ENCODE measurements around the gene MCUR1.

MCUR1 gene

GRCh38 chr6:13759025-13759424 is 55.3 kb downstream of the MCUR1 start:
- no peaks in the 10 kb centered on the region for H3K27me3 ChIP-seq (ENCODE audit: control insufficient read depth in 5 of 5, insufficient read depth in 4 of 5, low read length in 5 of 5)
- peaks cover 0 to 3% (median 0%) of the 10 kb centered on the region in 5 donors for H3K9me3 ChIP-seq (ENCODE audit: control insufficient read depth in 5 of 5, low read length in 5 of 5)
- H3K4me1 ChIP-seq (ENCODE audit: control insufficient read depth in 5 of 5, insufficient read depth in 5 of 5, low read length in 5 of 5), result peaks cover 12 to 24% (median 20%) of the 10 kb centered on the region in 5 donors
- no peak overlapping the region for H3K9ac ChIP-seq (ENCODE audit: low read length in 5 of 5)
- no peak overlapping the region for H3K27ac ChIP-seq (ENCODE audit: low read depth, low read length)
- H3K4me3 ChIP-seq (ENCODE audit: low read depth in 1 of 5, low read length in 5 of 5), result no peak overlapping the region
- H3K36me3 ChIP-seq (ENCODE audit: control insufficient read depth in 5 of 5, insufficient read depth in 5 of 5, low read length in 5 of 5), result no peaks in the 10 kb centered on the region

GRCh38 chr6:13754644-13755043 is 59.7 kb downstream of the MCUR1 start:
- H3K27ac ChIP-seq (ENCODE audit: low read depth, low read length), result no peak overlapping the region
- no peaks in the 10 kb centered on the region for H3K36me3 ChIP-seq (ENCODE audit: control insufficient read depth in 5 of 5, insufficient read depth in 5 of 5, low read length in 5 of 5)
- no peaks in the 10 kb centered on the region for H3K9me3 ChIP-seq (ENCODE audit: control insufficient read depth in 5 of 5, low read length in 5 of 5)
- H3K4me3 ChIP-seq (ENCODE audit: low read depth in 1 of 5, low read length in 5 of 5), result no peak overlapping the region
- no peaks in the 10 kb centered on the region for H3K27me3 ChIP-seq (ENCODE audit: control insufficient read depth in 5 of 5, insufficient read depth in 4 of 5, low read length in 5 of 5)
- H3K4me1 ChIP-seq (ENCODE audit: control insufficient read depth in 5 of 5, insufficient read depth in 5 of 5, low read length in 5 of 5), result peaks cover 0 to 1% (median 0%) of the 10 kb centered on the region in 5 donors
- H3K9ac ChIP-seq (ENCODE audit: low read length in 5 of 5), result no peak overlapping the region

GRCh38 chr6:13743736-13744127 is 70.6 kb downstream of the MCUR1 start:
- Histone ChIP-seq H3K4me3 (ENCODE audit: low read depth in 1 of 5, low read length in 5 of 5) (no peak overlapping the region), H3K36me3 (ENCODE audit: control insufficient read depth in 5 of 5, insufficient read depth in 5 of 5, low read length in 5 of 5) (no peaks in the 10 kb centered on the region), H3K27ac (ENCODE audit: low read depth, low read length) (no peak overlapping the region), H3K4me1 (ENCODE audit: control insufficient read depth in 5 of 5, insufficient read depth in 5 of 5, low read length in 5 of 5) (no peaks in the 10 kb centered on the region), H3K9ac (ENCODE audit: low read length in 5 of 5) (no peak overlapping the region), H3K27me3 (ENCODE audit: control insufficient read depth in 5 of 5, insufficient read depth in 4 of 5, low read length in 5 of 5) (no peaks in the 10 kb centered on the region), H3K9me3 (ENCODE audit: control insufficient read depth in 5 of 5, low read length in 5 of 5) (peaks cover 0 to 2% (median 0%) of the 10 kb centered on the region in 5 donors)

- Histone ChIP-seq H3K27me3 (ENCODE audit: control insufficient read depth in 5 of 5, insufficient read depth in 4 of 5, low read length in 5 of 5) (no peaks in the 10 kb centered on the region), H3K9me3 (ENCODE audit: control insufficient read depth in 5 of 5, low read length in 5 of 5) (peaks cover 0 to 2% (median 0%) of the 10 kb centered on the region in 5 donors), H3K9ac (ENCODE audit: low read length in 5 of 5) (no peak overlapping the region), H3K36me3 (ENCODE audit: control insufficient read depth in 5 of 5, insufficient read depth in 5 of 5, low read length in 5 of 5) (no peaks in the 10 kb centered on the region), H3K27ac (ENCODE audit: low read depth, low read length) (no peak overlapping the region), H3K4me3 (ENCODE audit: low read depth in 1 of 5, low read length in 5 of 5) (peak overlapping the region in 1 of 5 donors; percentile 40), H3K4me1 (ENCODE audit: control insufficient read depth in 5 of 5, insufficient read depth in 5 of 5, low read length in 5 of 5) (no peaks in the 10 kb centered on the region)
Observed at GRCh38 chr6:13742961-13743735, 71.2 kb downstream of the MCUR1 start.

- Histone ChIP-seq H3K36me3 (ENCODE audit: control insufficient read depth in 5 of 5, insufficient read depth in 5 of 5, low read length in 5 of 5) (no peaks in the 10 kb centered on the region), H3K9ac (ENCODE audit: low read length in 5 of 5) (no peak overlapping the region), H3K27ac (ENCODE audit: low read depth, low read length) (no peak overlapping the region), H3K9me3 (ENCODE audit: control insufficient read depth in 5 of 5, low read length in 5 of 5) (peaks cover 0 to 2% (median 0%) of the 10 kb centered on the region in 5 donors), H3K4me3 (ENCODE audit: low read depth in 1 of 5, low read length in 5 of 5) (no peak overlapping the region), H3K4me1 (ENCODE audit: control insufficient read depth in 5 of 5, insufficient read depth in 5 of 5, low read length in 5 of 5) (no peaks in the 10 kb centered on the region), H3K27me3 (ENCODE audit: control insufficient read depth in 5 of 5, insufficient read depth in 4 of 5, low read length in 5 of 5) (no peaks in the 10 kb centered on the region)
Observed at GRCh38 chr6:13741365-13741764, 73.0 kb downstream of the MCUR1 start.
